ENCODE measurements around the gene MYCL.

DNA sequence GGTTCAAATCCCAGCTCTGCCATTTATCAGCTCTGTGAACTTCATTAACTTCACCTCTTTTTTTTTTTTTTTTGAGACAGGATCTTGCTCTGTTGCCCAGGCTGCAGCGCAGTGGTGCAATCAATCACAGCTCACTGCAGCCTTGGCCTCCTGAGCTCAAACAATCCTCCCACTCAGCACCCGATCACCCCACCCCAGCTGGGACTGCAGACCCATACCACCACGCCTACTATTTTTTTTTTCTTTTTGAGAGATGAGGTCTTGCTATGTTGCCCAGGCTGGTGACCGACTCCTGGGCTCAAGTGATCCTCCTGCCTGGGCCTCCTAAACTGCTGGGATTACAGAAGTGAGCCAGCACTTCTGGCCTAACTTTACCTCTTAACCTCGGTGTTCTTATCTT lies 16.2 kb downstream of the MYCL start:
- TF ChIP-seq, protein P1, sequence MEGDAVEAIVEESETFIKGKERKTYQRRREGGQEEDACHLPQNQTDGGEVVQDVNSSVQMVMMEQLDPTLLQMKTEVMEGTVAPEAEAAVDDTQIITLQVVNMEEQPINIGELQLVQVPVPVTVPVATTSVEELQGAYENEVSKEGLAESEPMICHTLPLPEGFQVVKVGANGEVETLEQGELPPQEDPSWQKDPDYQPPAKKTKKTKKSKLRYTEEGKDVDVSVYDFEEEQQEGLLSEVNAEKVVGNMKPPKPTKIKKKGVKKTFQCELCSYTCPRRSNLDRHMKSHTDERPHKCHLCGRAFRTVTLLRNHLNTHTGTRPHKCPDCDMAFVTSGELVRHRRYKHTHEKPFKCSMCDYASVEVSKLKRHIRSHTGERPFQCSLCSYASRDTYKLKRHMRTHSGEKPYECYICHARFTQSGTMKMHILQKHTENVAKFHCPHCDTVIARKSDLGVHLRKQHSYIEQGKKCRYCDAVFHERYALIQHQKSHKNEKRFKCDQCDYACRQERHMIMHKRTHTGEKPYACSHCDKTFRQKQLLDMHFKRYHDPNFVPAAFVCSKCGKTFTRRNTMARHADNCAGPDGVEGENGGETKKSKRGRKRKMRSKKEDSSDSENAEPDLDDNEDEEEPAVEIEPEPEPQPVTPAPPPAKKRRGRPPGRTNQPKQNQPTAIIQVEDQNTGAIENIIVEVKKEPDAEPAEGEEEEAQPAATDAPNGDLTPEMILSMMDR (IDR thresholded peaks at IDR 0.05): no peak
- TF ChIP-seq POLR2A (IDR thresholded peaks at IDR 0.05): no peak
